ENCODE data around the gene TBCB.

TBCB gene

GRCh38 chr19:36113425-36113824 is 1.8 kb upstream of the TBCB start:
- TF ChIP-seq GATA3 (IDR thresholded peaks at IDR 0.05; ENCODE audit: low read depth, low read length) (no peak), GATA2 (IDR thresholded peaks at IDR 0.05; ENCODE audit: low read depth, low read length) (no peak)

GRCh38 chr19:36113894-36114720 is 1.2 kb upstream of the TBCB start:
- no peak for TF ChIP-seq GATA3 (IDR thresholded peaks at IDR 0.05; ENCODE audit: low read depth, low read length)
- TF ChIP-seq GATA2 (IDR thresholded peaks at IDR 0.05; ENCODE audit: low read depth, low read length): no peak

- TF ChIP-seq GATA2 (IDR thresholded peaks at IDR 0.05; ENCODE audit: low read depth, low read length): no peak
- TF ChIP-seq GATA3 (IDR thresholded peaks at IDR 0.05; ENCODE audit: low read depth, low read length): no peak
These were observed 381 bp upstream of the TBCB start, which contains the start of gene POLR2I for GRCh38 chr19:36114721-36115452. TSS of gene POLR2I (minus strand) at chr19:36114875. CDS start at chr19:36114856, 19 bp downstream.

DNA sequence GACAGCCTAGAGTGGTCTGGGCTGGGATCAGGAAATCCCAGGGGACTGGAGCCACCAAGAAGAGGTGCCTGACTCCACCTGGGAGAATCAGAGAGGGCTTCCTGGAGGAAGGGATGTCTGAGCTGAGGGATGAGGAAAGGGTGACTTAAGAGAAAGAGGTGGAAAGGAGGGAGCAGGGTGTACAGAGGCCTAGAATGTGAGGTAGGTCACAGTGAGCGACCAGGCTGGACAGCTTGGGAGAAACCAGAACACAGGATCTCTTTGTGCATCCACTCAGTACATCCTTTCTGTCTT is 1.0 kb downstream of the TBCB start:
- no peak for TF ChIP-seq GATA2 (IDR thresholded peaks at IDR 0.05; ENCODE audit: low read depth, low read length)
- no peak for TF ChIP-seq GATA3 (IDR thresholded peaks at IDR 0.05; ENCODE audit: low read depth, low read length)

DNA sequence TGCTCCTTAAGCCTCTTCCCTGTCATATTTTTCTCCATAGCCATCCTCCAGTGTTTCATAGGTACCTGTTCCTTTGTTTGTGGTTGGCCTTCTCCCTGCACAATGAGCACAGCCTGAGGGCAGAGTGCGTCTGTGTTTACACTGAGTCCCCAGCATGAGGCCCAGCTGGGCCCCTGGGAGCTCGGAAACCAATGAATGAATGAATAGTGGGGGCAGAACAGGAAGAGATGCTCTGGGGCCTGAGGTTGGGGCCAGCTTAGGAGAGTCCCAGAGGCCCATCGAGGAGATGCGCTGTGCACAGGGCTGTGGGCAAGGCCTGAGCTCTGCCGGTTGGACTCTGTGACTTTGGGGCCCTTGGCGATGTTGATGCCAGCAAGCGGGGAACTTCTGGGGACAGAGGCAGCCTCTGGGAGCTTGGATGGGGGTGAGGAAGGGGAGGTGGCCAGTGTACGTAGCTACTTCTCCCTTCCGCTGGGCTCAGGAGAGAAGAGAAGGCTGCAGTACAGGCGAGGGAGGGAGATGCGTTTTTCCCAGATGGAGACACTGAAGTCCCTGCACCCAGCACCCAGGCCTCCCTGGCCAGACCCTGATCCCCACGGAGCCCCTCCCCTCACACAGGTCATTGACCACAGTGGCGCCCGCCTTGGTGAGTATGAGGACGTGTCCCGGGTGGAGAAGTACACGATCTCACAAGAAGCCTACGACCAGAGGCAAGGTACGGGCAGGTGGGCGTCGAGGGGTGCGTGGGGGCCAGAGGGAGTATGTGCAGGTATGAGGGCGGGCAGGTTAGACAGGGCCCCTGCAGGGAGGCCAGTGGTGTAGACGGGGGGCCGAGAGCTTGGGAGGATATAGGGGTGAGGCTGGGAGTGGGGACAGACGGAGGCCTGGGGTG is 5.1 kb downstream of the TBCB start:
- TF ChIP-seq GATA2 (IDR thresholded peaks at IDR 0.05; ENCODE audit: low read depth, low read length): no peak
- no peak for TF ChIP-seq GATA3 (IDR thresholded peaks at IDR 0.05; ENCODE audit: low read depth, low read length)

- TF ChIP-seq GATA2 (IDR thresholded peaks at IDR 0.05; ENCODE audit: low read depth, low read length): no peak
- no peak for TF ChIP-seq GATA3 (IDR thresholded peaks at IDR 0.05; ENCODE audit: low read depth, low read length)
These were observed 5.7 kb downstream of the TBCB start for GRCh38 chr19:36120984-36121358.

DNA sequence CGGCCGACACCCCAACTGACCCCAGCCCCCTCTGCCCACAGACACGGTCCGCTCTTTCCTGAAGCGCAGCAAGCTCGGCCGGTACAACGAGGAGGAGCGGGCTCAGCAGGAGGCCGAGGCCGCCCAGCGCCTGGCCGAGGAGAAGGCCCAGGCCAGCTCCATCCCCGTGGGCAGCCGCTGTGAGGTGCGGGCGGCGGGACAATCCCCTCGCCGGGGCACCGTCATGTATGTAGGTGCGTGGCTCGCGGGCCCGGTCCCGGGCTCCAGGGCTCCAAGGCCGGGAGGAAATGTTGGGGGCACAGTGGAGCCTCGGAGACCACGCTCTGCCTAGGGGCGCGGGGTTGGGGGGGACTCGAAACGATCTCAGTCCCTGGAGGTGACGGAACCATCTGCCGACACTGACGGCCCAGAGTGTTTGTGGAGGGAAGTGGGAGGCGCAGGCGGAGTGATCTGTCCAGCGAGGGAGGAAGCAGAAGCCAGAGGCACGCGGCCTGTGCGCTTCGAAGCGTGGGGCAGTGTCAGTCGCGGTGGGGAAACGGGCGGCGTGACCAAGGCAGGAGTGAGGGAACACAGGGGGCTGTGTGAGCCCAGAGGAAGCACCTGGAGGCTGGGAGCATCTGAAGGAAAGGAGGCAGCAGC is 6.3 kb downstream of the TBCB start:
- TF ChIP-seq GATA2 (IDR thresholded peaks at IDR 0.05; ENCODE audit: low read depth, low read length) (no peak), GATA3 (IDR thresholded peaks at IDR 0.05; ENCODE audit: low read depth, low read length) (no peak)

DNA sequence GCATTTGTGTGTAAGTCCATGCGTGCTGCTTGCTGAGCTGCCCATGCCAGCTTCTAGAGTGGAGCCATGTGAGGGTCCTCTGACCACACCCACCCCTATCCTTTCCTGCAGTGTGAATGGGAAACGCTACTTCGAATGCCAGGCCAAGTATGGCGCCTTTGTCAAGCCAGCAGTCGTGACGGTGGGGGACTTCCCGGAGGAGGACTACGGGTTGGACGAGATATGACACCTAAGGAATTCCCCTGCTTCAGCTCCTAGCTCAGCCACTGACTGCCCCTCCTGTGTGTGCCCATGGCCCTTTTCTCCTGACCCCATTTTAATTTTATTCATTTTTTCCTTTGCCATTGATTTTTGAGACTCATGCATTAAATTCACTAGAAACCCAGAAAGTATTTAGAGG is 10.3 kb downstream of the TBCB start:
- TF ChIP-seq GATA2 (IDR thresholded peaks at IDR 0.05; ENCODE audit: low read depth, low read length) (no peak), GATA3 (IDR thresholded peaks at IDR 0.05; ENCODE audit: low read depth, low read length) (no peak)

DNA sequence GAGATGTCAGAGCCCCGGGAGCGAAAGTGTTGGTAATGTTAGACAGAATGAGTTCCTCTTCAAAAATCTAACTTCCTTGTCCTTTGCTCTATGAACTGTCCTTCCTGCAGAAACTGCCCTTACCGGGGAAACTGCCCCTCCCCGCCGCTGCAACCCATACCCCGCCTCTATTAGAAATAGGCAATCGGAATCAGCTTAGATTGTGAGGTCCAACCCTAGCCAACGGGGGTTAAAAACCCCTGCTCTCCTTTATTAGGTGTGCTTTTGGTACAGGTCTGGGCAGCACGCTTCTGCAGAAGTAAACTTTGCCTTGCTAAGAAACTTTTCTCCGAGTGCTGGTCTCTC is 13.1 kb downstream of the TBCB start:
- TF ChIP-seq GATA2 (IDR thresholded peaks at IDR 0.05; ENCODE audit: low read depth, low read length): no peak
- TF ChIP-seq GATA3 (IDR thresholded peaks at IDR 0.05; ENCODE audit: low read depth, low read length): no peak

- TF ChIP-seq GATA3 (IDR thresholded peaks at IDR 0.05; ENCODE audit: low read depth, low read length): no peak
- TF ChIP-seq GATA2 (IDR thresholded peaks at IDR 0.05; ENCODE audit: low read depth, low read length): no peak
These were observed 21.9 kb downstream of the TBCB start for GRCh38 chr19:36136964-36137686.

- TF ChIP-seq GATA3 (IDR thresholded peaks at IDR 0.05; ENCODE audit: low read depth, low read length): no peak
- TF ChIP-seq GATA2 (IDR thresholded peaks at IDR 0.05; ENCODE audit: low read depth, low read length): no peak
These were observed 23.8 kb downstream of the TBCB start for GRCh38 chr19:36139120-36139472.

DNA sequence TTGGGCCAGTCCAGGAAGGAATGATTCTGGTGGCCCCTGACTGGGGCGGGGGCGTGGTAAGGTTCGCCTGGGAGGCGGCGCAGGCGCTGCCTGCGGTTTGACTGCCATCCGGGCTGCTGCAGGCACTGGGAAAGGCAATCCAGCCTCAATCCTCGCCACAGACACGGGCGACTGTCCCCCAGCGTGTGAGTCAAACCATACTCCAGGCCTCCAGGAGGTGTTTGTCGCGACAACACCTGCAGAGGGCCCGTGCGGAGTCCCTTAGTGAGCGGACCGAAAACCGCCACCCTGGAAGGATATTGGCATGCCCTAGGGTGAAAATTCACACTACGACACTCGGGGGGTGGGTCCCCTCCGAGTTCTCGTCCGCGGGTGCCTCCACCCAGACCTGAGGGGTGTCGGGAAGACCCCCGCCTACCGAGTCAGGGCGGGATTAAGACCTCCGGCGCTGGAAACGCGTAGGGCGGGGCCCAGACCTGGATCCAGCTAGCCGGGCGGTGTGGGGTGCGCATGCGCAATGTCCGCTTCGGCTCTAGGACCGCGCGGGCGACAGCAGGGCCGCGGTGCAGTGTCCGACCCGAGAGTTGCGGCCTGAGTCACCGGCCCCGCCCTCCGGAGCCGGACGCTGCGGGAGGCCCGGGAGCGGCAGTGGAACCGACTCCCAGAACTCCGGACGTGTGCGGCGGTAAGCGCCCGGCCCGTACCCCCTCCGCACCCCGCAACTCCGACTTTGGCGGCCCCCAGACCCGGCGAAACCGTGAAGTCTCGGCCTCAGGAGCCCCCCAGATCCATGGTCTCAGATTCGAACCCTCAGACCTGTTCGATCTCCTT is 24.4 kb downstream of the TBCB start, which contains the start of gene CAPNS1:
CAPNS1 (plus strand) TSS at position 594 of the 831 bp plus-strand sequence. CDS start 946 bp downstream, outside the sequence.
- TF ChIP-seq GATA3 (IDR thresholded peaks at IDR 0.05; ENCODE audit: low read depth, low read length) (no peak), GATA2 (IDR thresholded peaks at IDR 0.05; ENCODE audit: low read depth, low read length) (no peak; the same call in 1 of the 2 replicates)

Measured in SH-SY5Y (cell line).